ENCODE data around the gene LRRC57.

LRRC57 gene

DNA sequence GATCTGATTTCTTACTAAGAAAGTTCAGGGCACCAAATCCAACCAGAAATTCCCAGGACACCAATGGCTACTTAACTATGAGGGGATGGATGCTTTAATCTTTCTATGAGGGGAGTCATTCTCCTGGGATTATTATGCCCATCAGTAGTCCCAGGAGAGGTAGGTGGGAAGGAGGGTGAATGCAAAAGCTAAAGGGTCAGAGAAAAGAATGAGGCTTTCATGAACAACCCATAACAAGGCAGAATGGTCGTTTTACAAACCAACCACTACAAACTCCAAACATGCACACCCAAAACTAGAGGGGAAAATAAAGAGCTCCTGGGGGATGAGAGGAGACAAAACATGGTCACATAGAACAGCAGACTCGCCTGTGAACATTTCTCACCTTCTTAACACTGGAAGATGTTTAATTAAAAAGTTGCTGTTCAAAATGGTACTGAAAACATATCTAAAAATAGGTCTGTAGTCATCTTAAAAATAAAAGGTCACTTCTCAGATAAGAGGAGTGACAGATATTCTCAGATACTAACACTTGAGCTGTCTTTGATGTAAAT, 30.5 kb upstream of the LRRC57 start:
- no peak for DNase-seq
- Histone ChIP-seq H3K27ac (peak overlapping the region in 1 of 2 donors; percentile 20), H3K4me3 (no peak overlapping the region), H3K9me3 (no peaks in the 10 kb centered on the region), H3K36me3 (no peaks in the 10 kb centered on the region), H3K4me1 (peaks cover 9 to 82% (median 36%) of the 10 kb centered on the region in 4 donors), H3K27me3 (no peaks in the 10 kb centered on the region)
- no peak for TF ChIP-seq CTCF (IDR thresholded peaks at IDR 0.05)
- intact Hi-C loops (cut with DNase I; ENCODE audit: low total_unique reads) = no loop called here

GRCh38 chr15:42577514-42578031, 29.0 kb upstream of the LRRC57 start:
- intact Hi-C loops (cut with DNase I; ENCODE audit: low total_unique reads) = no loop called here
- peak overlapping the region; percentile 66 to 96 for H3K27ac ChIP-seq
- H3K4me1 ChIP-seq = peaks cover 9 to 68% (median 27%) of the 10 kb centered on the region in 4 donors

DNA sequence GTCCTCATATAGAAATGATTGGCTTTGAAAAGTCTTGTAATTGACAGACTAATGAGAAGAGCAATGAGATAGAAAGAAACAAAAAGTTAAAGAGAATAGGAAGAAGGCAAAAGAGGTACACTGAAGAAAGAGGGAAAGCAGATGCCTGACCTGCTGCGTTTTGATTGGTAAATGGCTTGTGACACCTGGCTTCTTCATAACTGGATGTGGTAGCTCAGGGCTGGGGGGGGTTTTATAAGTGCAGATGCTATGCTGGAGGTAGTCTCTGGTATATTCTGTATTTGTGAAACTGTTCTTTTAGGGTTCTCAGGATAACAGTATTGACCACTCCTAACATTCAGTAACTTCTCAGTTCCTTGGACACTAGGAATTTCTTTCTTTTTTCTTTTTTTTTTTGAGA, 28.2 kb upstream of the LRRC57 start:
- no peak for TF ChIP-seq CTCF (IDR thresholded peaks at IDR 0.05)
- Histone ChIP-seq H3K27me3 (no peaks in the 10 kb centered on the region), H3K4me1 (peaks cover 9 to 60% (median 20%) of the 10 kb centered on the region in 4 donors), H3K27ac (peak overlapping the region; percentile 95 to 96), H3K4me3 (peak overlapping the region; percentile 96 to 98), H3K36me3 (no peaks in the 10 kb centered on the region), H3K9me3 (no peaks in the 10 kb centered on the region)
- intact Hi-C loops (cut with DNase I; ENCODE audit: low total_unique reads) = no loop called here
- DNase-seq = no peak

More at GRCh38 chr15:42577514-42578031, 29.0 kb upstream of the LRRC57 start:
- peak overlapping the region; percentile 19 to 26 for H3K4me3 ChIP-seq
- no peaks in the 10 kb centered on the region for H3K9me3 ChIP-seq
- DNase-seq = no peak
- H3K27me3 ChIP-seq = no peaks in the 10 kb centered on the region
- H3K36me3 ChIP-seq = no peaks in the 10 kb centered on the region
- no peak for TF ChIP-seq CTCF (IDR thresholded peaks at IDR 0.05)

- Histone ChIP-seq H3K4me3 (peak overlapping the region; percentile 96 to 98), H3K27ac (peak overlapping the region; percentile 95 to 96), H3K4me1 (peaks cover 9 to 56% (median 18%) of the 10 kb centered on the region in 4 donors), H3K36me3 (no peaks in the 10 kb centered on the region), H3K27me3 (no peaks in the 10 kb centered on the region), H3K9me3 (no peaks in the 10 kb centered on the region)
- DNase-seq = no peak
- TF ChIP-seq CTCF (IDR thresholded peaks at IDR 0.05) = no peak
- intact Hi-C loops (cut with DNase I; ENCODE audit: low total_unique reads) = no loop called here
These were observed 27.5 kb upstream of the LRRC57 start for GRCh38 chr15:42576040-42576594.

DNA sequence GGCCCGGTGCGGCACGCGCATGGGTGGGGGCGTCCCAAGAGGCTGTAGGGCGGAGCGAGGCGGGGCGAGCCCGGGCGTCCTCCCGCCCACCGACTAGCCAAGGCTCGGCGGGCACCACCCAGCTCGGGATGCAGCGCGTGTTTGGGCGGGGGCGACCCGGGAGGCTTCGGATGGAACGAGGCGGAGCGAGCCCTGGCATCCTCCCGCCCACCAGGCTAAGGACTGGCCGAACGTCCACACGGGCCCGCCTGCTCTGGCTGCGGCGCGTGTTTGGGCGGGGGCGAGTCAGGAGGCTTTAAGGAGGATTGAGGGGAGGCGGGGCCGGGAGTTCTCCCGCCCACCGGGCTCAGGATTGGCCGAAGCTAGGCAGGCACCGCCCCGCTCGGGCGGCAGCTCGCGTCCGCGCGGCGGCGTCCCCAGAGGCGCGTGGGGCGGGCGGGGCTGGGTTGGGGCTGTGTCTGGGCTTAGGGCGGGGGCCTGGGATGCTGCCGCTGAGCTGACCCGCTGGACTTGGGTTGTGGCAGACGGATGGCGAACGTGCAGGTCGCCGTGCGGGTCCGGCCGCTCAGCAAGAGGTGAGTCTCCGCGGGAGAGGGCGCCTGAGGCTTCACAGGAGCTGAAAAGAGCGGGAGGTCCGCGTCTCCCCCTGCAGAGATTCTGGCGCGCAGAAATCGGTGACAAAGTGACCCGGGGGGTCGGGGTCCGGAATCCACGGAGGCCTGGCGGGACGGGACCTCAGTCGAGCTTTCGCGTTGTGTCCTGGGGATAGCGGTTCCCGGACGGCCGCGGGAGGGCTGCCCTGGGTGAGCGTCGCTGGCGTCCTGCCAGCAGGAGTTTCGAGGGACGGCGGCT, 26.8 kb upstream of the LRRC57 start, which contains the start of gene STARD9:
TSS of gene STARD9 (plus strand) at position 419 of the 852 bp plus-strand sequence. CDS start at position 529, 110 bp downstream.
- Histone ChIP-seq H3K4me1 (peaks cover 9 to 49% (median 18%) of the 10 kb centered on the region in 4 donors), H3K36me3 (peaks cover 0 to under 1% (median 0%) of the 10 kb centered on the region in 3 donors), H3K9me3 (no peaks in the 10 kb centered on the region), H3K27ac (peak within 1 kb of the TSS; percentile 95 to 96), H3K4me3 (peak within 1 kb of the TSS; percentile 96 to 98), H3K27me3 (no peaks in the 10 kb centered on the region)
- peak; percentile 98 to 100 for DNase-seq
- no peak for TF ChIP-seq CTCF (IDR thresholded peaks at IDR 0.05)
- intact Hi-C loops (cut with DNase I; ENCODE audit: low total_unique reads) = no loop called here
